Astrocyte of the cerebellum (primary cell): ENCODE results near the gene ZBTB38.

ENCODE experiments used
- DNase-seq: peaks from one replicate; pipeline ENCODE4 v3.0.0-alpha.2; 2011; ENCODE audit warnings: low read depth
- H3K4me3 ChIP-seq: 2 replicates; pipeline ENCODE4 v1.5.1; 2011; ENCODE audit warnings: mild to moderate bottlenecking, low read depth, low read length, moderate library complexity
- in situ Hi-C: cut with HindIII; loops from 2 replicates; pipeline ENCODE4 v1.10.0; 2017; ENCODE audit warnings: low sequenced_read_pairs
- TF ChIP-seq, protein P1 (sequence below): IDR thresholded peaks from 2 replicates; pipeline ENCODE4 v1.5.1; 2012; ENCODE audit warnings: low read length, low read depth, moderate library complexity, mild to moderate bottlenecking; ENCODE audit errors: missing control alignments

ZBTB38 gene

DNA sequence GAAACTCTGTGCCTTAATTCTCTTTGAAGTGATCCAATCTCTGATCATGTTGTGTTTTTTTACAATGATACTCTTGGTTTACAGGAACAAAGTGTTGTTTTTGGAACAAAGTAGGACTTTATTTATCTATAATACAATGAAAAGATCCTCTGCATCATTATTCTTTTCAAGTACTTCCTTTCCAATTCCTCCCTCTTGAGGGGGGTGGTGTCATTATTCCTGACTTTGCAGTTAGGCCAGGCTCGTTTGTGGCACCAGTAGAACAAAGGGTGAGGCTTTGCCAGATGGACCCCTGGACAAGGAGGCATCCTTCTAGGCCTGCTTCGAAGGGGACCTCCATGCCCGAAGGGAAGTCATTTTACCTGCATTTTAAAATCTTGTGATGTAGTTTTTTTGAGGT lies 41.7 kb upstream of the ZBTB38 start:
- TF ChIP-seq, protein P1, sequence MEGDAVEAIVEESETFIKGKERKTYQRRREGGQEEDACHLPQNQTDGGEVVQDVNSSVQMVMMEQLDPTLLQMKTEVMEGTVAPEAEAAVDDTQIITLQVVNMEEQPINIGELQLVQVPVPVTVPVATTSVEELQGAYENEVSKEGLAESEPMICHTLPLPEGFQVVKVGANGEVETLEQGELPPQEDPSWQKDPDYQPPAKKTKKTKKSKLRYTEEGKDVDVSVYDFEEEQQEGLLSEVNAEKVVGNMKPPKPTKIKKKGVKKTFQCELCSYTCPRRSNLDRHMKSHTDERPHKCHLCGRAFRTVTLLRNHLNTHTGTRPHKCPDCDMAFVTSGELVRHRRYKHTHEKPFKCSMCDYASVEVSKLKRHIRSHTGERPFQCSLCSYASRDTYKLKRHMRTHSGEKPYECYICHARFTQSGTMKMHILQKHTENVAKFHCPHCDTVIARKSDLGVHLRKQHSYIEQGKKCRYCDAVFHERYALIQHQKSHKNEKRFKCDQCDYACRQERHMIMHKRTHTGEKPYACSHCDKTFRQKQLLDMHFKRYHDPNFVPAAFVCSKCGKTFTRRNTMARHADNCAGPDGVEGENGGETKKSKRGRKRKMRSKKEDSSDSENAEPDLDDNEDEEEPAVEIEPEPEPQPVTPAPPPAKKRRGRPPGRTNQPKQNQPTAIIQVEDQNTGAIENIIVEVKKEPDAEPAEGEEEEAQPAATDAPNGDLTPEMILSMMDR: no peak
- DNase-seq: no peak
- in situ Hi-C loops: no loop called here
- no peak overlapping the region for H3K4me3 ChIP-seq

DNA sequence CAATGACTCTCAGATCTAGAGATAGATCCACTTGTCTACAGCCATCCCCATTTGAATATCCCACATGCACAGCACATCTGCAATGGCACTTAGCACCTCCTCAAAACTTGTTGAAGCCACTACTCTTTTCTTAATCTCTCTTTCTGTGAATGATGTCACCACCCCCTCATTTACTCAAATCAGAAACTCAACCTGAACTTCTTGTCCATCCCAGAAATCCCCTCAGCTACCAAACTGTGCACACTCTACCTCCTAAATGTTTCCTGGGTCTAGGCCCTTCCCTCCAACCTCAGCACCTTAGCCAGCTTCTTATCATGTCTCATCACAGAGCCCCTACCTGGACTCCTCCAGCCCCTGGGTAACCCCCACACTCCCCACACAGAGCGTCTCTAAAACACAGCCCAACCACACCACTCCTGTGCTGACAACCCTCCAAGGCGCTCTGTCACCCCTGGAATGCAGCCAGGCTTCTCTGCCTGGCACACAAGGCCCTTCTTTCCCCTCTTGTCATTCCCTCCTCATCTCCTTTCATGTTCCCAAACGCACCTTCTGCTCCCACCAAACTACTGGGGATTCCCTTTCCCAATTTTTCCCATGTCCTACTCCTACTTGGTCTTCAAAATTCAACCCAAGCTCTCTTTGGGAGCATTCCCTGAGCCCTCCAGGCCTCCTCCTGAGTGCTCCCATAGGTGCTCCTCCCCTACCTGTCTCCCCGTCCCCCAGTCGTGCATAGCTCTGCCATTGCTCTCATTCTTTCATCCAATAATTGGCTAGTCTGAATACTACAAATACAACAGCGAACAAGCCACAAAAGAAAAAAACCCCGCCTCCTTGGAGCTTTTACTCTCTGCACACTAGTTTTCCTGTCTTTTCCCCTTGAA lies 39.8 kb upstream of the ZBTB38 start:
- in situ Hi-C loops: no loop called here
- TF ChIP-seq, protein P1: no peak
- no peak overlapping the region for H3K4me3 ChIP-seq
- DNase-seq: no peak

DNA sequence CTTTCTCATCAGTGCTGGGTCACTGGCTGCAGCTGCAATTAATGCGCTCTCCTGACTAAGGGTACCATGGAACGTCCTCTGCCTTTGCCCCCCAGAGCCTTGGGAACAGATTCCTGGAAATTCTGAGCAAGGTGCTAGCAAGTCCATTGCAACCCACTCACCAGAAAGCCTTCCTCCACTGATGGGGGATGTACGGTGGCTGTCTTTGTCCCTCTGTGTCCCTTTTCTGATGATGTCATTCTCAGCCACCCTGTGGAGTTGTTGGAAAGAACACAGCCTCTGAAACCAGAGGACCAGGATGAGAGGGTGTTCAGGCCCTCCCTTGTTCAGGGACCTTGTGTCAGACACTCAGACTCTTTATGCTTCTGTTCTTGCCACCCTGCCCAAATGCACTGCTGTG lies 38.1 kb upstream of the ZBTB38 start:
- TF ChIP-seq, protein P1: no peak
- H3K4me3 ChIP-seq: no peak overlapping the region
- DNase-seq: no peak
- in situ Hi-C loops: no loop called here

DNA sequence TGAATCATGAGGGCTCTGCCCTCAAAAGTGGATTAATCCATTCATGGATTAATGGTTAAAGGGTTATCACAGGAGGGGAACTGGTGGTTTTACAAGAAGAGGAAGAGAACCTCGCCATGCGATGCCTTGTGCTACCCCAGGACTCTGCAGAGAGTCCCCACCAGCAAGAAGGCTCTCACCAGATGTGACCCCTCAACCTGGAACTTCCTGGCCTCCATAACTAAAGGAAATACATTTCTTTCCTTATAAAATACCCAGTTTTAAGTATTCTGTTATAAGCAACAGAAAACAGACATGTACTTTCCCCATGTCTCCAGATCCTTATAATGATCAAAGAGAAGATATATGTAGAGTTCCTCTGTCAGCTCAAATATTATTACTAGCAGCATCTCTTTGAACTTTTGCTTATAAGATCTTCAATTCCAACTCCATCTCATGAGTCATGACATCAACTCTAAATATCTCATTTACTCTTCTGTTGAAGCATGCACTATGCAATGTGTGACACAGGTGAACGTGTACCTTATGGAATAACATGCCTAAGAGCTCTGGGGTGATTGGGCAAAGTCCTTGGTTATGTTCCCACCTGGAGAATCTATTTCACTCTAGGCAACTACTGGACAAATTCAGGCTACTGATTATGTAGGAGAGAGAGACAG lies 37.5 kb upstream of the ZBTB38 start:
- TF ChIP-seq, protein P1: no peak
- no peak for DNase-seq
- no peak overlapping the region for H3K4me3 ChIP-seq
- in situ Hi-C loops: no loop called here

DNA sequence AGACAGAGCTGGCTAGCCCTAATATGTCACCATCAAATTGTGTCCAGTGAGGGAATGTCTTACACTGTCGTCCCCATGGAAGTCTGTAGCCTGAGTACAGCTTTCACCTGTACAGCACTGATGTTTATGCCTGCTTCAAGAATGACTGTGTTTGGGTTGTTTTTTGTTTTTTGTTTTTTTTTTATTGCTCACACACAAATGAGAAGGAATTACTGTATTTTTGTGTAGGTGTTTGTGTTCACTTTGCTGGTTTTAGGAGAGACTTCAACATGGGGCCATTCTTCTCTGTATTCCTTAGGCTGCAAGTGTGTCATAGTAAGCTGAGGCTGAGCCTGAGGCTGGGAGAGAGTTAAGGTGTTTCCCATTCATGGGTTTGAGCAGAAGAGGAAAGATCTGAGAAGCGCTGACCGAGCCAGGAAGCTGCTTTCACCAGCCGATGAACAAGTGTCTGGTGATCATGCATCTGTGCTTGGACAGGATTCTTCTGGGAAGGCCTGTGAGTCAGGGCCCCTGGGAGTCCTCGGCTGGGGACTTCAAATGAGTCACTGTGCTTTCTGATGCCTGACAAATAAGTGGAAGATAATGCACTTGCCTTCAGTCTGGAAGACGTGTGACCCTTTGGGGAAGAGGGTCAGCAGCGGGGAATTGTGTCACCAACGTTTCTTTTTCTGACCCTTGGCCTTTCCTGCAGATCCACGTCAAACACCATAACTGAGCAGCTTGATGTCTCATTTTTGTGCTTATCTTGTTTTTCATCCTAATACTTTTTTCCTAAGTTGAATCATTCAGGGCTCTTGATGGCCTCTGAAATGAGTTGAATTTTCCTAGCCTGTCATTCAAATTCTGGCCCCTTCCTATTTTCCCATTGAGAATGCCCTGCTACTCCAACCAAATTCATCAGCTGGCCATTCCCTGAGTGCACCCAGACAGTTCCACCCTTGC lies 36.7 kb upstream of the ZBTB38 start:
- TF ChIP-seq, protein P1: no peak
- DNase-seq: peak; percentile 52
- H3K4me3 ChIP-seq: no peak overlapping the region
- in situ Hi-C loops: no loop called here

DNA sequence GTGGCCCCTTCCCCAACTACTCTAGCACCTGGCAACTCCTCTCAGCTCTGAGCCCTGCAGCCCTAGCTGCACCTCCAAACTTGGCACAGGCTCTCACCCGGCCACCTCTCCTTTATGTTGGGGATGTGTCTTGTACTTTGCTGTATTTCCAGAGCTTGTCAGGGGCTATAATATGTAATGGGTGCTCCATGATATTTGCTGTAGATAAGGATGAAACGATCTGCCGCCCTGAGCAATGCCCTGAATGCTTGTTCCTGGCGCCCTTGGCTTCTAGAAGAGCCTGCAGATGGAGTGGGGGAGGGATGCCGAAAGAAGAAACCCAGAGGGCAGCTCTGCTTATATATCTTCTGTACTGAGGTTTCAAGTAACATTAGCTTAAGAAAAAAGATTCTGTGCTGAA lies 35.9 kb upstream of the ZBTB38 start:
- no peak for DNase-seq
- H3K4me3 ChIP-seq: no peak overlapping the region
- TF ChIP-seq, protein P1: no peak
- in situ Hi-C loops: no loop called here
